ENCODE measurements around the gene GALK2.

DNA sequence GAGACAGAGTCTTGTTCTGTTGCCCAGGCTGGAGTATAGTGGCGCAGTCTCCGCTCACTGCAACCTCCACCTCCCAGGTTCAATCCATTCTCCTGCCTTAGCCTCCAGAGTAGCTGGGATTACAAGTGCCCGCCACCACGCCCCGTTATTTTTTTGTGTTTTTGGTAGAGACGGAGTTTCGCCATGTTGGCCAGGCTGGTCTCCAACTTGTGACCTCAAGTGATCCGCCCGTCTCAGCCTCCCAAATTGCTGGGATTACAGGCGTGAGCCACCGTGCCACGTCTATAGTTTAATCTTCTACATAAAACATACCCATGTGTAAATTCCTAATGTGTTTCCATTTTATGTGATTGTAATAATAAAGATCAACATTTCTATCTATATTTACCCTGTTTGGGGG lies 1.7 kb downstream of the GALK2 start:
- TF ChIP-seq, protein P1, sequence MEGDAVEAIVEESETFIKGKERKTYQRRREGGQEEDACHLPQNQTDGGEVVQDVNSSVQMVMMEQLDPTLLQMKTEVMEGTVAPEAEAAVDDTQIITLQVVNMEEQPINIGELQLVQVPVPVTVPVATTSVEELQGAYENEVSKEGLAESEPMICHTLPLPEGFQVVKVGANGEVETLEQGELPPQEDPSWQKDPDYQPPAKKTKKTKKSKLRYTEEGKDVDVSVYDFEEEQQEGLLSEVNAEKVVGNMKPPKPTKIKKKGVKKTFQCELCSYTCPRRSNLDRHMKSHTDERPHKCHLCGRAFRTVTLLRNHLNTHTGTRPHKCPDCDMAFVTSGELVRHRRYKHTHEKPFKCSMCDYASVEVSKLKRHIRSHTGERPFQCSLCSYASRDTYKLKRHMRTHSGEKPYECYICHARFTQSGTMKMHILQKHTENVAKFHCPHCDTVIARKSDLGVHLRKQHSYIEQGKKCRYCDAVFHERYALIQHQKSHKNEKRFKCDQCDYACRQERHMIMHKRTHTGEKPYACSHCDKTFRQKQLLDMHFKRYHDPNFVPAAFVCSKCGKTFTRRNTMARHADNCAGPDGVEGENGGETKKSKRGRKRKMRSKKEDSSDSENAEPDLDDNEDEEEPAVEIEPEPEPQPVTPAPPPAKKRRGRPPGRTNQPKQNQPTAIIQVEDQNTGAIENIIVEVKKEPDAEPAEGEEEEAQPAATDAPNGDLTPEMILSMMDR (conservative IDR thresholded peaks at IDR 0.05), result no peak
- no peak for TF ChIP-seq EZH2 (IDR thresholded peaks at IDR 0.05; ENCODE audit: low read depth)
